Measurements from ENCODE around the gene IVD.

IVD gene

GRCh38 chr15:40444736-40445135, 39.1 kb downstream of the IVD start:
- H3K4me3 ChIP-seq (ENCODE audit: low read depth, low read length), result no peak overlapping the region
- no peak for DNase-seq (ENCODE audit: low read depth)
- TF ChIP-seq POLR2A (IDR thresholded peaks at IDR 0.05; ENCODE audit: extremely low read depth, insufficient read length), result no peak
- no peak for TF ChIP-seq MAX (IDR thresholded peaks at IDR 0.05; ENCODE audit: low read depth, low read length)
- TF ChIP-seq, protein P1, sequence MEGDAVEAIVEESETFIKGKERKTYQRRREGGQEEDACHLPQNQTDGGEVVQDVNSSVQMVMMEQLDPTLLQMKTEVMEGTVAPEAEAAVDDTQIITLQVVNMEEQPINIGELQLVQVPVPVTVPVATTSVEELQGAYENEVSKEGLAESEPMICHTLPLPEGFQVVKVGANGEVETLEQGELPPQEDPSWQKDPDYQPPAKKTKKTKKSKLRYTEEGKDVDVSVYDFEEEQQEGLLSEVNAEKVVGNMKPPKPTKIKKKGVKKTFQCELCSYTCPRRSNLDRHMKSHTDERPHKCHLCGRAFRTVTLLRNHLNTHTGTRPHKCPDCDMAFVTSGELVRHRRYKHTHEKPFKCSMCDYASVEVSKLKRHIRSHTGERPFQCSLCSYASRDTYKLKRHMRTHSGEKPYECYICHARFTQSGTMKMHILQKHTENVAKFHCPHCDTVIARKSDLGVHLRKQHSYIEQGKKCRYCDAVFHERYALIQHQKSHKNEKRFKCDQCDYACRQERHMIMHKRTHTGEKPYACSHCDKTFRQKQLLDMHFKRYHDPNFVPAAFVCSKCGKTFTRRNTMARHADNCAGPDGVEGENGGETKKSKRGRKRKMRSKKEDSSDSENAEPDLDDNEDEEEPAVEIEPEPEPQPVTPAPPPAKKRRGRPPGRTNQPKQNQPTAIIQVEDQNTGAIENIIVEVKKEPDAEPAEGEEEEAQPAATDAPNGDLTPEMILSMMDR (IDR thresholded peaks at IDR 0.05; ENCODE audit: low read depth, low read length), result no peak
- TF ChIP-seq MYC (IDR thresholded peaks at IDR 0.05; ENCODE audit: low read depth, low read length), result no peak

DNA sequence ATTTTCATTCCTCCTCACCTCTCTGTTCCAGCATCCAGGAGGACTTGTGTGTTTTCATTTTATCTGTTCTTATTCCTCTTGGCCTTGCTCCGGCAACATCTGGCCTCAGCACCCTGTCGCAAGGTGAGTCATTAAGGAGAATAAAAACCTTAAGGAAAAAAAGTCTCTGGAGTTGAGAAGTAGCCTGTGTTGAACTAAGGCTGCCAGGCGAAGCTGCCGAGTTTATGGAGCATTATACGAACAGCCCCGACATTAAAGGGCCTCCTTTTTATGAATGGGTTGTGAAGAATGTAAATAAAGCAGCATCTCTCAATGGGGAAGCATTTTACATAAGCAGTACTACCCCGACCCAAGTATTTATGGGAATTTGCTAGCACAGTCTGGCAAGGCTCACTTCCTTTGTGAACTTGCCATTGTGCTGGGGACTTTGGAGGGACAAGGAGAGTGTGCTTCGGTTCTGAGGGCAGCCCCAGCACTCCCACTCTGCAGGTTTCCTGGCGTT, 39.9 kb downstream of the IVD start:
- DNase-seq (ENCODE audit: low read depth), result no peak
- no peak overlapping the region for H3K4me3 ChIP-seq (ENCODE audit: low read depth, low read length)
- TF ChIP-seq, protein P1 (IDR thresholded peaks at IDR 0.05; ENCODE audit: low read depth, low read length), result no peak
- TF ChIP-seq MYC (IDR thresholded peaks at IDR 0.05; ENCODE audit: low read depth, low read length), result no peak
- no peak for TF ChIP-seq POLR2A (IDR thresholded peaks at IDR 0.05; ENCODE audit: extremely low read depth, insufficient read length)
- TF ChIP-seq MAX (IDR thresholded peaks at IDR 0.05; ENCODE audit: low read depth, low read length), result no peak

GRCh38 chr15:40446144-40446543, 40.5 kb downstream of the IVD start:
- DNase-seq (ENCODE audit: low read depth), result no peak
- TF ChIP-seq POLR2A (IDR thresholded peaks at IDR 0.05; ENCODE audit: extremely low read depth, insufficient read length), result no peak
- no peak overlapping the region for H3K4me3 ChIP-seq (ENCODE audit: low read depth, low read length)

DNA sequence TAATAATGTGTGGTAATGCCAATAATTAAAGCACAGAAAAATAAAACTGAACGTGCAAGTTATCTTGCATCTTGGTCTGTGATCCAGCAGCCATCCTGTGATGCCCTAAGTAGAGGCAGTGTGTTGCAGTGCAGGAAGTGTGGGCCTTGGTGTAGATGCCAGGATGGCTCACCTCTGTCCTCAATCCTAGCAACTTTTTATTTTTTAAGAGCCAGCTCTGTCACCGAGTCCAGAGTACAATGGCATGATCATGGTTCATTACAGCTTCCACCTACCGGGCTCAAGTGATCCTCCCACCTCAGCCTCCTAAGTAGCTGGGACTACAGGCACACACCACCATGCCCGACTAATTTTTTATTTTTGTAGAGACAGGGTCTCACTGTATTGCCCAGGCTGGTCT, 42.8 kb downstream of the IVD start:
- no peak for DNase-seq (ENCODE audit: low read depth)
- TF ChIP-seq POLR2A (IDR thresholded peaks at IDR 0.05; ENCODE audit: extremely low read depth, insufficient read length), result no peak
- TF ChIP-seq, protein P1 (IDR thresholded peaks at IDR 0.05; ENCODE audit: low read depth, low read length), result no peak
- no peak overlapping the region for H3K4me3 ChIP-seq (ENCODE audit: low read depth, low read length)

DNA sequence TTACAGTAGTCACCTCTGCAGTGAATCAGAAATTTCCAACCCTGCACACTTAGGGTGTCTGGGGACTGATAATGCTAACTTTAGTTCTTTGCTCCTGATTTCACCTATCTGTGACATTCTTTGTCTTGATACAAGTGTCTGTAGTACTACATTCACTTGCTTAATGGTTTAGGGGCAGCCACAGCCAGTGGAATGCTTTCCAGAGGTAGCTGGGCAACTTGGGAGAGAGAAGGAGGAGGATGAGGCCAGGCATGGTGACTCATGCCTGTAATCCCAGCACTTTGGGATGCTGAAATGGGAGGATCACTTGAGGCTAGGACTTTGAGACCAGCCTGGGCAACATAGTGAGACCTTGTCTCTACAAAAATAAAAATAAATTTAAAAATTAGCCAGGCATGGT, 43.7 kb downstream of the IVD start:
- TF ChIP-seq, protein P1 (IDR thresholded peaks at IDR 0.05; ENCODE audit: low read depth, low read length), result no peak
- DNase-seq (ENCODE audit: low read depth), result no peak
- H3K4me3 ChIP-seq (ENCODE audit: low read depth, low read length), result no peak overlapping the region

DNA sequence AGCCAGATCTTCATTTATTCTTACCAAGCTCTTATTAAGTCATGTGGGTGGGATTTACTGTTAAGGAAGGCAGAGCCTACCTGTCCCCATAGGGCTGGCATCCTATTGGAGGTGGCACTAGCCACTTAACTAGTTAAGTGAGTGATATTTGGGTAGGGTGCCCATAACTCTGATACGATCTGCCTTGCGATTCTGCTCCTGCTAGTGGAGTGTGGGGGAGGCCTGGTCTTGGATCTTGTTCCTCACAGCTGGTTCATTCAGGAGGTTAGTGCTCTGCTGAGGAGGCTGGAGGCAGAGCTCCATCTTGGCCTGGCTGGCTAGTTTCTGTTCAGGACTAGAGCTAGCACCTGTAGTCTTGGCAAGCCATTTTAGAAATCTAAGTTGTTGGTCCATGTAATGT, 44.5 kb downstream of the IVD start:
- H3K4me3 ChIP-seq (ENCODE audit: low read depth, low read length), result no peak overlapping the region
- peak; percentile 31 for DNase-seq (ENCODE audit: low read depth)
- no peak for TF ChIP-seq POLR2A (IDR thresholded peaks at IDR 0.05; ENCODE audit: extremely low read depth, insufficient read length)
- TF ChIP-seq MYC (IDR thresholded peaks at IDR 0.05; ENCODE audit: low read depth, low read length), result no peak
- TF ChIP-seq MAX (IDR thresholded peaks at IDR 0.05; ENCODE audit: low read depth, low read length), result no peak
- TF ChIP-seq, protein P1 (IDR thresholded peaks at IDR 0.05; ENCODE audit: low read depth, low read length), result no peak

All from NB4 (cell line).